Neuron (in vitro differentiated cells): ENCODE data around the gene ANKRD31.

Experiments used
- H2AFZ ChIP-seq: one replicate; pipeline ENCODE4 v1.6.1; 2013; ENCODE audit warnings: low read depth, mild to moderate bottlenecking, inconsistent platforms, low read length, moderate library complexity
- H3K27me3 ChIP-seq: one replicate; pipeline ENCODE4 v1.6.1; 2013; ENCODE audit warnings: low read length; ENCODE audit not compliant: insufficient read depth
- H3K36me3 ChIP-seq: one replicate; pipeline ENCODE4 v1.6.1; 2013; ENCODE audit warnings: low read length; ENCODE audit not compliant: insufficient read depth
- H3K4me1 ChIP-seq: one replicate; pipeline ENCODE4 v1.6.1; 2013; ENCODE audit warnings: low read length; ENCODE audit not compliant: insufficient read depth
- H3K4me3 ChIP-seq: 2 replicates; pipeline ENCODE4 v1.5.1; 2013; ENCODE audit warnings: mild to moderate bottlenecking, low read length, moderate library complexity
- H3K9me3 ChIP-seq: one replicate; pipeline ENCODE4 v1.6.1; 2013; ENCODE audit warnings: low read length

The ANKRD31 gene

GRCh38 chr5:75021219-75021618 lies 215.5 kb downstream of the ANKRD31 start:
- Histone ChIP-seq H3K36me3 (no peaks in the 10 kb centered on the region), H3K4me3 (no peak overlapping the region), H3K4me1 (no peaks in the 10 kb centered on the region), H3K27me3 (no peaks in the 10 kb centered on the region), H2AFZ (no peak overlapping the region), H3K9me3 (no peaks in the 10 kb centered on the region)

GRCh38 chr5:75020016-75020656 lies 216.5 kb downstream of the ANKRD31 start:
- H3K4me3 ChIP-seq: no peak overlapping the region
- H2AFZ ChIP-seq: no peak overlapping the region
- no peaks in the 10 kb centered on the region for H3K9me3 ChIP-seq

GRCh38 chr5:75018805-75019587 lies 217.7 kb downstream of the ANKRD31 start:
- H3K36me3 ChIP-seq: no peaks in the 10 kb centered on the region
- no peaks in the 10 kb centered on the region for H3K4me1 ChIP-seq
- no peaks in the 10 kb centered on the region for H3K27me3 ChIP-seq
- no peaks in the 10 kb centered on the region for H3K9me3 ChIP-seq
- H3K4me3 ChIP-seq: no peak overlapping the region
- no peak overlapping the region for H2AFZ ChIP-seq

More at GRCh38 chr5:75020016-75020656, 216.5 kb downstream of the ANKRD31 start:
- Histone ChIP-seq H3K4me1 (no peaks in the 10 kb centered on the region), H3K27me3 (no peaks in the 10 kb centered on the region), H3K36me3 (no peaks in the 10 kb centered on the region)
